Muscle layer of colon (tissue), 2 donors: ENCODE measurements around the gene ROBO4.

ENCODE experiments used
- H3K27ac ChIP-seq: one replicate; pipeline ENCODE4 v1.7.0; 2013; ENCODE audit warnings: low read depth, mild to moderate bottlenecking, low read length, moderate library complexity
- H3K27me3 ChIP-seq, 2 donors: one replicate each; pipeline ENCODE4 v1.7.0; 2013; ENCODE audit warnings: low read length in 2 of 2, mild to moderate bottlenecking in 2 of 2; ENCODE audit not compliant: insufficient read depth in 2 of 2, control insufficient read depth in 1 of 2
- H3K36me3 ChIP-seq: one replicate; pipeline ENCODE4 v1.7.0; 2013; ENCODE audit warnings: mild to moderate bottlenecking, low read length; ENCODE audit not compliant: insufficient read depth
- H3K4me1 ChIP-seq: one replicate; pipeline ENCODE4 v1.7.0; 2013; ENCODE audit warnings: mild to moderate bottlenecking, low read length; ENCODE audit not compliant: insufficient read depth
- H3K4me3 ChIP-seq, 2 donors: one replicate each; pipeline ENCODE4 v1.7.0; 2013; ENCODE audit warnings: low read length in 2 of 2, low read depth in 1 of 2, mild to moderate bottlenecking in 1 of 2, moderate library complexity in 1 of 2
- H3K9ac ChIP-seq: one replicate; pipeline ENCODE4 v1.7.0; 2013; ENCODE audit warnings: low read length
- H3K9me3 ChIP-seq: one replicate; pipeline ENCODE4 v1.7.0; 2013; ENCODE audit warnings: mild to moderate bottlenecking, low read length
- donor health status: abdominal sarcoma.
- donor health status: Adenocarcinoma of cecum.

ROBO4 gene

DNA sequence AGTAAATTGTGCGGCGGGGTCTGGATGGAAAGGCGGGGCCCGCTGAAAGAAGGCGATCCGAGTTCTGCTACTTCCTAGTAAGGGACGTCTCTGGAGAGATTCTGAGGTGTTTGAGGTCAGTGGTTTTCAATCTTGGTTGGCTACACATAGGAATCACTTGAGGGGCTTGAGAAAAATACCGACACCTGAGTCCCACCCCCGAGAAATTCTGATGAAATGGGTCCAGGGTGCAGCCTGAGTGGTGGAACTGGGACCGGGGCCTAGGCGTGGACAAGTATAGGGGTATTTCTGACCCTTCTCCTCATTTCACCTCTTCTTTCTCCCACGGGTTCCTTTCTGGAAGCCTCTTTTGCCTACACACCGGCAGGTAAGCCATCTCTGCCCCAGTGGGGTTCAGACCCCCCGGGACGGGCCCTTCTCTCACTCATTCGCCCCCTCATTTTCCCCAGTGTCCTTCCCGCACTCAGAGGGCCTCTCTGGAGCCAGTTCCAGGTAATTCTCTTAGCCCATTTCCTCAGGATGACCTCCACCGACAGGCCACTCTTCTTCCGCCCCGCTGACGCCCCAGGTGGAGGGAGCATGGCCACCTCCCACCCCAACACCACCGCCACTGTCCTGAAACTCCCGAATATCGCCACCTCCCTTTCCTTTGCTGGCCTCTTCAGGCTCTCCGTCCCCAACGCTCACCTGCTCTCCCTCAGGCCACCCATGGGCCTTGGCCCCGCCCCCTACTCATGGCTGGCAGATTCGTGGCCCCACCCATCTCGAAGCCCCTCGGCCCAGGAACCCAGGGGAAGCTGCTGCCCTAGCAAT lies 20.6 kb downstream of the ROBO4 start:
- Histone ChIP-seq H3K4me1 (peaks cover 18% of the 10 kb centered on the region), H3K9ac (peak overlapping the region; percentile 69)

GRCh38 chr11:124875943-124876817 lies 21.5 kb downstream of the ROBO4 start:
- Histone ChIP-seq H3K27me3 (peaks cover 0 to 26% of the 10 kb centered on the region in 2 donors), H3K27ac (peak overlapping the region; percentile 93), H3K9me3 (no peaks in the 10 kb centered on the region), H3K36me3 (no peaks in the 10 kb centered on the region), H3K4me3 (peak overlapping the region; percentile 77 to 90), H3K9ac (peak overlapping the region; percentile 69), H3K4me1 (peaks cover 18% of the 10 kb centered on the region)

More for the DNA sequence above, 20.6 kb downstream of the ROBO4 start:
- Histone ChIP-seq H3K9me3 (no peaks in the 10 kb centered on the region), H3K27ac (peak overlapping the region; percentile 93), H3K27me3 (peaks cover 0 to 26% of the 10 kb centered on the region in 2 donors), H3K36me3 (no peaks in the 10 kb centered on the region), H3K4me3 (peak overlapping the region; percentile 77 to 90)

DNA sequence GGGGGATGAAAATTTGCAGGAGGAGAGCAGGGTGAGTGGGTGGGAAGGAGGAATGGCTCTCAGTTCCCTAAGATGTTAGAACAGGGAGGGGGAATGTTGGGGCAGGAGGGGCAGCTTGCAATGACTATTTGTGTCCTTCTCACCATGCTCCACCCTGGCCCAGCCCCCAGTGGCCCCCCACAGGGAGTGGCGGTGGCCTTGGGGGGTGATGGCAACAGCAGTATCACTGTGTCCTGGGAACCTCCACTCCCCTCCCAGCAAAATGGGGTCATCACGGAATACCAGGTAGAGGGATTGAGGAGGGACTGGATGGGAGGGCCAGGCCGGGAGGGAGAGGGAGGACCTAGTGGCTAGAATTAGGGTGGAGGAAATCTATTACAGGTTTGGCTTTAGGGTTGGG lies 22.3 kb downstream of the ROBO4 start:
- Histone ChIP-seq H3K9ac (no peak overlapping the region), H3K4me3 (peak overlapping the region in 1 of 2 donors; percentile 77), H3K9me3 (no peaks in the 10 kb centered on the region), H3K36me3 (no peaks in the 10 kb centered on the region), H3K27ac (no peak overlapping the region), H3K27me3 (peaks cover 7 to 33% of the 10 kb centered on the region in 2 donors), H3K4me1 (peaks cover 18% of the 10 kb centered on the region)

GRCh38 chr11:124874571-124875255 lies 23.0 kb downstream of the ROBO4 start:
- Histone ChIP-seq H3K27me3 (peaks cover 12 to 40% of the 10 kb centered on the region in 2 donors), H3K9ac (no peak overlapping the region), H3K9me3 (no peaks in the 10 kb centered on the region), H3K36me3 (no peaks in the 10 kb centered on the region), H3K4me1 (peaks cover 18% of the 10 kb centered on the region), H3K4me3 (no peak overlapping the region), H3K27ac (no peak overlapping the region)

DNA sequence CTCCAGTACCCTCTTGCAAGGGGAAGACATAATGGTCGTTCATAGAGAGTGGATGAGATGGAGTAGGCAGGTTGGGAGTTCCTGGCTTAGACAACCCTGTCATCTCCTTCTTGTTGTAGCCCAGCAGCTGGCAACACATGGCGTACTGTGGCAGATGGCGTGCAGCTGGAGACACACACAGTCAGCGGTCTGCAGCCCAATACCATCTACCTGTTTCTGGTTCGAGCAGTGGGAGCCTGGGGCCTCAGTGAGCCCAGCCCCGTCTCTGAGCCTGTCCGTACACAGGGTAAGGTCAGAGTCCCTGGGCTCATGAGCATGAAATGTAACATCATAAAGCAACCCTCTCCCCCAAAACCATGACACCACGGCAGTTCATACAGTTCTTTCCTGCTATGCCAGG lies 23.7 kb downstream of the ROBO4 start:
- no peak overlapping the region for H3K9ac ChIP-seq
- peaks cover 20 to 47% of the 10 kb centered on the region in 2 donors for H3K27me3 ChIP-seq

DNA sequence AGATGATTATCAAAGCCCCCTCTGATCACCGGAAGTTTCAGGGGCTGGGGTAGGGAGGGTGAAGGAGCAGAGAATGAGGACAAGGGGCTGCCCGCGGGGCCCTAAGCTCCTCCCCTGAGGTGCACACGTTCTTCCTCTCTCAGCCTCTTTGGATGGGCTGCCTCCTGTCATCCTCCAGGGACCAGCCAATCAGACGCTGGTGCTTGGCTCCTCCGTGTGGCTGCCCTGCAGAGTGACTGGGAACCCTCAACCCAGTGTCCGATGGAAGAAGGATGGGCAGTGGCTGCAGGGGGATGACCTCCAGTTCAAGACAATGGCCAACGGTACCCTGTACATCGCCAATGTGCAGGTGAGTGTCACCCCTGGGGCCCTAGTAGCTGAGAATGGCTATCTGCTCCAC lies 24.9 kb downstream of the ROBO4 start:
- Histone ChIP-seq H3K9ac (no peak overlapping the region), H3K4me1 (peaks cover 11% of the 10 kb centered on the region), H3K4me3 (no peak overlapping the region), H3K36me3 (no peaks in the 10 kb centered on the region), H3K27me3 (peaks cover 31 to 59% of the 10 kb centered on the region in 2 donors), H3K27ac (no peak overlapping the region), H3K9me3 (no peaks in the 10 kb centered on the region)

More for the DNA sequence above, 23.7 kb downstream of the ROBO4 start:
- Histone ChIP-seq H3K36me3 (no peaks in the 10 kb centered on the region), H3K27ac (no peak overlapping the region), H3K4me3 (no peak overlapping the region), H3K4me1 (peaks cover 18% of the 10 kb centered on the region), H3K9me3 (no peaks in the 10 kb centered on the region)

- Histone ChIP-seq H3K9me3 (no peaks in the 10 kb centered on the region), H3K36me3 (no peaks in the 10 kb centered on the region), H3K4me3 (no peak overlapping the region), H3K4me1 (peaks cover 7% of the 10 kb centered on the region), H3K27me3 (peaks cover 35 to 64% of the 10 kb centered on the region in 2 donors), H3K9ac (no peak overlapping the region), H3K27ac (no peak overlapping the region)
Observed at GRCh38 chr11:124872280-124872679, 25.4 kb downstream of the ROBO4 start.

- peaks cover 11% of the 10 kb centered on the region for H3K4me1 ChIP-seq
- H3K4me3 ChIP-seq, result no peak overlapping the region
- peaks cover 51 to 82% of the 10 kb centered on the region in 2 donors for H3K27me3 ChIP-seq
- H3K9ac ChIP-seq, result no peak overlapping the region
- H3K36me3 ChIP-seq, result no peaks in the 10 kb centered on the region
- H3K27ac ChIP-seq, result no peak overlapping the region
- no peaks in the 10 kb centered on the region for H3K9me3 ChIP-seq
Observed at GRCh38 chr11:124870430-124870829, 27.2 kb downstream of the ROBO4 start.

DNA sequence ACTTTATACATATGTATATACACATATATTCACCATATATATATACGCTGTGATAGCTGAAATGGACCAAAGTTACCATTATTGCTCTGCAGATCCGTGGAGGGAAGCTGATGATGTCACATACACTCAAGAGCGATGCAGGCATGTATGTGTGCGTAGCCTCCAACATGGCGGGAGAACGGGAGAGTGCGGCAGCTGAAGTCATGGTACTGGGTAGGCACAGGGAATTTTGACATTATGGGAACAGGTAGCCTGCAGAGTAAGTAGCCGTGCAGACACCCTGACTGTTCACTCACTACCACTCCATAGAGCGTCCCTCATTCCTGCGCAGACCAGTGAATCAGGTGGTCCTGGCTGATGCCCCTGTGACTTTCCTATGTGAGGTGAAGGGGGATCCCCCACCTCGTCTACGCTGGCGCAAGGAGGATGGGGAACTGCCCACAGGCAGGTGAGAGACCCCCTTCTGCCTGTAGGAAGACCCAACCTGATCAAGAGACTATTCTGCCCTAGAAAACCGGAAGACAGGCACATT lies 27.7 kb downstream of the ROBO4 start:
- Histone ChIP-seq H3K9me3 (no peaks in the 10 kb centered on the region), H3K27me3 (peaks cover 56 to 82% of the 10 kb centered on the region in 2 donors), H3K4me3 (no peak overlapping the region), H3K9ac (no peak overlapping the region), H3K36me3 (no peaks in the 10 kb centered on the region), H3K4me1 (peaks cover 16% of the 10 kb centered on the region), H3K27ac (no peak overlapping the region)

DNA sequence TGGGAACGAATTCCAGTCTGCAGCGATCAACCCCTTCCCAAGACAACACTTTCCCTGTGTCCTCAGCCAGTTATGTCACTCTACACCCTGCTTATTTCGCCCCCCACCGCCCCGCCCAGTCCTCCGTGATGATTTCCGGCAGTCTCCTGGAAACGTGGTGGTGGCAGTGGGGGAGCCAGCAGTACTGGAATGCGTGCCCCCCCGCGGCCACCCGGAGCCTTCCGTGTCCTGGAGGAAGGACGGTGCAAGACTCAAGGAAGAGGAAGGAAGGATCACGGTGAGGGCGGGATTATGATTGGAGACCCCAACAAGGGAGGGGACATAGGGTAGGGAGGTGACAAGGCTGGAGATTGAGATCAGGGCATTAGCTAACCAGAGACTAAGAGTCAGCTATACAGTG lies 28.3 kb downstream of the ROBO4 start:
- Histone ChIP-seq H3K9ac (no peak overlapping the region), H3K27me3 (peaks cover 62 to 82% of the 10 kb centered on the region in 2 donors), H3K4me1 (peaks cover 18% of the 10 kb centered on the region), H3K9me3 (no peaks in the 10 kb centered on the region), H3K36me3 (no peaks in the 10 kb centered on the region), H3K4me3 (no peak overlapping the region), H3K27ac (no peak overlapping the region)
